HepG2 (cell line): ENCODE results near the gene URB1. TPM values are rescaled to one million over a fixed set of nuclear protein-coding genes. Genes with fewer than 3 reads are reported as not detected.
A peak's percentile ranks its signal among the peaks of the same experiment; 100 is the strongest.

Experiments used
- CREB1 ChIP-seq, 2 experiments: fragments of 450-650 bp in 1 of 2; IDR thresholded peaks; 2 replicates each; pipeline ENCODE4 v1.6.1; 2016 to 2017; ENCODE audit warnings: control low read depth in 1 of 2, mild to moderate bottlenecking in 1 of 2, missing compliant biosample characterization in 1 of 2, missing genetic modification characterization in 1 of 2
- ELF3 ChIP-seq: IDR thresholded peaks from 2 replicates; pipeline ENCODE4 v1.6.1; 2016; ENCODE audit warnings: missing genetic modification reagents, missing compliant biosample characterization
- GMEB1 ChIP-seq: sonication (generic); formaldehyde crosslinking; IDR thresholded peaks from 2 replicates; pipeline ENCODE4 v1.5.1; 2020; ENCODE audit warnings: missing genetic modification reagents, mild to moderate bottlenecking, borderline replicate concordance
- MTF2 ChIP-seq: sonication (generic); formaldehyde crosslinking; IDR thresholded peaks from 2 replicates; pipeline ENCODE4 v1.5.0; 2020; ENCODE audit warnings: missing genetic modification reagents, borderline replicate concordance
- NCOA1 ChIP-seq: sonication (generic); formaldehyde crosslinking; IDR thresholded peaks from 2 replicates; pipeline ENCODE4 v1.9.0; 2021; ENCODE audit warnings: missing genetic modification reagents
- NFATC3 ChIP-seq: sonication (generic); formaldehyde crosslinking; IDR thresholded peaks from 2 replicates; pipeline ENCODE4 v1.5.1; 2020; ENCODE audit warnings: mild to moderate bottlenecking, missing genetic modification reagents
- RFXAP ChIP-seq: sonication (generic); formaldehyde crosslinking; IDR thresholded peaks from 2 replicates; pipeline ENCODE4 v1.4.0; 2020; ENCODE audit warnings: missing genetic modification reagents, borderline replicate concordance
- SKI ChIP-seq: fragments of 450-650 bp; IDR thresholded peaks from one replicate; pipeline ENCODE4 v1.6.1; 2018; ENCODE audit warnings: mild to moderate bottlenecking; ENCODE audit not compliant: partially characterized antibody
- SNAI1 ChIP-seq: sonication (generic); formaldehyde crosslinking; IDR thresholded peaks from 2 replicates; pipeline ENCODE4 v1.5.0; 2020; ENCODE audit warnings: mild to moderate bottlenecking, missing genetic modification reagents, borderline replicate concordance
- TBX2 ChIP-seq: sonication (generic); formaldehyde crosslinking; IDR thresholded peaks from 2 replicates; pipeline ENCODE4 v1.5.0; 2020; ENCODE audit warnings: missing genetic modification reagents, mild to moderate bottlenecking, borderline replicate concordance
- ZBTB14 ChIP-seq: sonication (generic); formaldehyde crosslinking; IDR thresholded peaks from 2 replicates; pipeline ENCODE4 v1.4.0; 2020; ENCODE audit warnings: missing genetic modification reagents
- ZBTB34 ChIP-seq: sonication (generic); formaldehyde crosslinking; IDR thresholded peaks from 2 replicates; pipeline ENCODE4 v1.8.0; 2022; ENCODE audit warnings: mild to moderate bottlenecking, missing genetic modification reagents
- ZBTB39 ChIP-seq: sonication (generic); formaldehyde crosslinking; IDR thresholded peaks from 2 replicates; pipeline ENCODE4 v1.5.0; 2020; ENCODE audit warnings: missing genetic modification reagents
- ZNF549 ChIP-seq: sonication (generic); formaldehyde crosslinking; IDR thresholded peaks from 2 replicates; pipeline ENCODE4 v1.5.0; 2020; ENCODE audit warnings: missing genetic modification reagents
- ZNF556 ChIP-seq: sonication (generic); formaldehyde crosslinking; IDR thresholded peaks from 2 replicates; pipeline ENCODE4 v1.4.0; 2020; ENCODE audit warnings: mild to moderate bottlenecking, missing genetic modification reagents, borderline replicate concordance
- ZNF580 ChIP-seq: IDR thresholded peaks from 2 replicates; pipeline ENCODE4 v1.6.1; 2016; ENCODE audit warnings: low read depth, borderline replicate concordance
- ZNF691 ChIP-seq: sonication (generic); formaldehyde crosslinking; IDR thresholded peaks from 2 replicates; pipeline ENCODE4 v1.4.0; 2020; ENCODE audit warnings: missing genetic modification reagents, low read depth, mild to moderate bottlenecking, borderline replicate concordance
- ZNF792 ChIP-seq: IDR thresholded peaks from 2 replicates; pipeline ENCODE4 v1.6.1; 2016
- polyA plus RNA-seq, 8 experiments: library from polyadenylated mRNA; depleted of rRNA in 3 of 8; stranded (reverse) in 7 of 8; unstranded in 1 of 8; fragments of >200 nt; fragmentation: Illumina TruSeq in 4 of 8; extraction: Trizol in 4 of 8; gene quantifications; 2 replicates each; pipeline versions ENCODE4 v1.2.1 to v1.2.3, GENCODE V29; 2011 to 2016; ENCODE audit warnings: low read depth in 4 of 8, missing spikeins in 1 of 8, mixed read lengths in 1 of 8; ENCODE audit not compliant: insufficient read depth in 1 of 8
- total RNA-seq, 5 experiments: library from RNA; depleted of rRNA; stranded (reverse); fragments of >200 nt; fragmentation: Illumina TruSeq; extraction: Trizol; gene quantifications; 2 replicates each; pipeline ENCODE4 v1.2.3, GENCODE V29; 2016; ENCODE audit warnings: low read depth in 1 of 5

URB1 gene
- total and polyA plus RNA-seq, 2 of the 13 experiments (the other 11 are each of a cell fraction or from before 2014, with no cell fraction given): 4.5 to 16.7 TPM

GRCh38 chr21:32364387-32364786 lies 28.4 kb downstream of the URB1 start (continued):
- TF ChIP-seq ZNF580 (CRISPR knock-in tag) (no peak), SNAI1 (CRISPR knock-in tag) (no peak), ZNF792 (no peak), MTF2 (CRISPR knock-in tag) (no peak), CREB1 (IDR thresholded peaks at IDR 0.05) (no peak), CREB1 (CRISPR knock-in tag; IDR thresholded peaks at IDR 0.05) (no peak), ELF3 (CRISPR knock-in tag) (peak; percentile 65; the same call in 1 of the 2 replicates), ZNF556 (CRISPR knock-in tag) (no peak), ZBTB39 (CRISPR knock-in tag) (no peak), SKI (no peak), NCOA1 (no peak), ZNF549 (no peak), RFXAP (CRISPR knock-in tag) (no peak), NFATC3 (CRISPR knock-in tag) (no peak), ZNF691 (CRISPR knock-in tag) (no peak), ZBTB34 (CRISPR knock-in tag) (no peak), ZBTB14 (CRISPR knock-in tag) (no peak), TBX2 (peak; percentile 83; the same call in 1 of the 2 replicates), GMEB1 (CRISPR knock-in tag) (no peak)
